ENCODE measurements around the gene LFNG. TPM values are rescaled to one million over a fixed set of nuclear protein-coding genes. Genes with fewer than 3 reads are reported as not detected.

LFNG gene
- total RNA-seq, 2 donors from 2014 or later, result 16.0 to 47.2 TPM

DNA sequence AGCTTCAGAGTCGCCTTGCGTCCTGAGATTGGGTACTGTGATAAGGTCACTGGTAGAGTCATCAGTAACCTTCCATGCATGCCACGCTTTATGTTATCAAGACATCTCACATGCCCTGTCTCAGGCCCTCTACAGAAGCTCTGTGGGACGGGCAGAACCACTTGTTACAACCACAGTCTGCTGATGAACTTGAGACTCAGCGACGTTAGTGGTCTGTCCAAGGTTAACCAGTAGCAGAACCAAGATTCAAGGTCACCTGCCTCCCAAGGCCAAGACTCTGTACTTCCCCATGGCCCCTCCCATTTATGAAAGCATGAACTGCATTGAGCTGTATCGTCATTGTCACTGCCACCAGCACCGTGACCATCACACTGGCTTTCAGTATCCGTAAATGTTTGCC, 54.2 kb downstream of the LFNG start:
- DNase-seq, result no peak

DNA sequence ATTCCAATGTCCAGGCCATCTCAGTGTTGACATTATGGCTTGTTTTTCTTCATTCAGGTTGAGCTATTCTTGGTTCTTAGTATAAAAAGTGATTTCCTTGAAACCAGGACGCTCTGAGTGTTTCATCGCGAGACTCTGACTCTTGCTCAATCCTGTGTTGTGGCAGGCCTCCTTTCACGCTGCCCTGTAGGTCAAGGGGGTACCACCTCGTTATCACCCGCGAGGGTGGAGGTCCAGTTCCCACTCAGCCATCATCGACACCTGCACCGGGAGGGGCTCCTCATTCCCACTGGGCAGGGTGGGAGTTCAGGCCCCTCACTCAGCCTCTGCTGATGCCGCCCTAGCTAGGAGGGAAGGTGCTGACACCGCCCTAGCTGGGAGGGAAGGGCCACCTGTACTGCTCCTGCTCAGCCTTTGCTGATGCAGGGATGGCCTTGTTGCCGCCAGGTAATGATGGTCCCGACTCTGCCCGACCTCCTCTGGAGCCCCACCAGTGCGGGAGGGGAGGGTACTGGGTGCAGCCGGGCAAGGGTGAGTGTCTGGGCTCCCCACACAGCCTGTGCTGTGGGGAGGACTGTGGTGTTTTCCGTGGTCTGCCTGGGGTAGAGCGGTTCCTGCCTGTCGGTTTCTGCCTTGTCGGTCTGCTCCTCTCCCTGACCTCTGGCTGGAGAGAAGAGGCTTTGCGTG, 55.6 kb downstream of the LFNG start:
- no peak overlapping the region for H3K4me3 Mint-ChIP-seq
- H3K4me3 ChIP-seq (ENCODE audit: low read length), result no peak overlapping the region
- TF ChIP-seq CTCF (conservative IDR thresholded peaks at IDR 0.05), result no peak
- H3K36me3 ChIP-seq (ENCODE audit: control insufficient read depth, insufficient read depth, low read length), result peaks cover 17% of the 10 kb centered on the region
- H3K9me3 ChIP-seq (ENCODE audit: control insufficient read depth, low read length), result no peaks in the 10 kb centered on the region
- no peaks in the 10 kb centered on the region for H3K27me3 Mint-ChIP-seq (ENCODE audit: insufficient read depth)
- no peak overlapping the region for H3K27ac ChIP-seq (ENCODE audit: low read depth, low read length)
- no peaks in the 10 kb centered on the region for H3K27me3 ChIP-seq (ENCODE audit: control insufficient read depth, insufficient read depth, low read length, poor library complexity, severe bottlenecking)
- peaks cover 32% of the 10 kb centered on the region for H3K36me3 Mint-ChIP-seq (ENCODE audit: low read depth)
- peak overlapping the region; percentile 42 for H3K27ac Mint-ChIP-seq
- peaks cover 7% of the 10 kb centered on the region for H3K4me1 ChIP-seq (ENCODE audit: control insufficient read depth, insufficient read depth, low read length)
- peaks cover 12% of the 10 kb centered on the region for H3K4me1 Mint-ChIP-seq
- H3K9ac ChIP-seq (ENCODE audit: extremely low read depth, low read length, poor library complexity, severe bottlenecking), result no peak overlapping the region
- no peaks in the 10 kb centered on the region for H3K9me3 Mint-ChIP-seq
- no peak for DNase-seq
- WGBS, 2 experiments (ENCODE audit: insufficient coverage in 1 of 2, insufficient read length in 1 of 2), result 93% methylated on average over 11 to 21 of the region's 21 CpGs

More for the DNA sequence above, 54.2 kb downstream of the LFNG start:
- peaks cover 17% of the 10 kb centered on the region for H3K4me1 ChIP-seq (ENCODE audit: control insufficient read depth, insufficient read depth, low read length)
- Mint-ChIP-seq H3K36me3 (ENCODE audit: low read depth) (peaks cover 28% of the 10 kb centered on the region), H3K27ac (no peak overlapping the region), H3K27me3 (ENCODE audit: insufficient read depth) (no peaks in the 10 kb centered on the region), H3K4me3 (no peak overlapping the region), H3K4me1 (peaks cover 21% of the 10 kb centered on the region), H3K9me3 (no peaks in the 10 kb centered on the region)
- whole genome bisulfite sequencing, 2 experiments (ENCODE audit: insufficient coverage in 1 of 2, insufficient read length in 1 of 2), result 96 to 97% methylated on average over 8 to 9 of the region's 9 CpGs
- no peak for TF ChIP-seq CTCF (conservative IDR thresholded peaks at IDR 0.05)
- H3K27ac ChIP-seq (ENCODE audit: low read depth, low read length), result no peak overlapping the region
- H3K9me3 ChIP-seq (ENCODE audit: control insufficient read depth, low read length), result no peaks in the 10 kb centered on the region
- no peaks in the 10 kb centered on the region for H3K27me3 ChIP-seq (ENCODE audit: control insufficient read depth, insufficient read depth, low read length, poor library complexity, severe bottlenecking)
- H3K9ac ChIP-seq (ENCODE audit: extremely low read depth, low read length, poor library complexity, severe bottlenecking), result no peak overlapping the region
- H3K36me3 ChIP-seq (ENCODE audit: control insufficient read depth, insufficient read depth, low read length), result peaks cover 17% of the 10 kb centered on the region
- no peak overlapping the region for H3K4me3 ChIP-seq (ENCODE audit: low read length)

GRCh38 chr7:2575733-2576340, 56.3 kb downstream of the LFNG start:
- Mint-ChIP-seq H3K27me3 (ENCODE audit: insufficient read depth) (no peaks in the 10 kb centered on the region), H3K36me3 (ENCODE audit: low read depth) (peaks cover 32% of the 10 kb centered on the region), H3K4me3 (no peak overlapping the region), H3K9me3 (no peaks in the 10 kb centered on the region), H3K27ac (peak overlapping the region; percentile 10), H3K4me1 (peaks cover 12% of the 10 kb centered on the region)
- no peaks in the 10 kb centered on the region for H3K27me3 ChIP-seq (ENCODE audit: control insufficient read depth, insufficient read depth, low read length, poor library complexity, severe bottlenecking)
- H3K27ac ChIP-seq (ENCODE audit: low read depth, low read length), result no peak overlapping the region
- no peak overlapping the region for H3K4me3 ChIP-seq (ENCODE audit: low read length)
- DNase-seq, result no peak
- peaks cover 17% of the 10 kb centered on the region for H3K36me3 ChIP-seq (ENCODE audit: control insufficient read depth, insufficient read depth, low read length)
- no peak overlapping the region for H3K9ac ChIP-seq (ENCODE audit: extremely low read depth, low read length, poor library complexity, severe bottlenecking)
- no peak for TF ChIP-seq CTCF (conservative IDR thresholded peaks at IDR 0.05)
- H3K9me3 ChIP-seq (ENCODE audit: control insufficient read depth, low read length), result no peaks in the 10 kb centered on the region
- peaks cover 7% of the 10 kb centered on the region for H3K4me1 ChIP-seq (ENCODE audit: control insufficient read depth, insufficient read depth, low read length)
- WGBS, 2 experiments (ENCODE audit: insufficient coverage in 1 of 2, insufficient read length in 1 of 2), result 86 to 96% methylated on average over 11 to 21 of the region's 21 CpGs

Measured in endodermal cell (in vitro differentiated cells).